AG09319 (cell line): ENCODE results near the gene ZNF646.

Source experiments
- DNase-seq: peaks from one replicate; pipeline ENCODE4 v3.0.0-alpha.2; 2010; ENCODE audit warnings: low read depth; ENCODE audit errors: extremely low read depth
- CTCF ChIP-seq: IDR thresholded peaks from 2 replicates; pipeline ENCODE4 v1.5.1; 2011; ENCODE audit warnings: low read depth, mild to moderate bottlenecking, inconsistent platforms, low read length, moderate library complexity

Gene ZNF646

DNA sequence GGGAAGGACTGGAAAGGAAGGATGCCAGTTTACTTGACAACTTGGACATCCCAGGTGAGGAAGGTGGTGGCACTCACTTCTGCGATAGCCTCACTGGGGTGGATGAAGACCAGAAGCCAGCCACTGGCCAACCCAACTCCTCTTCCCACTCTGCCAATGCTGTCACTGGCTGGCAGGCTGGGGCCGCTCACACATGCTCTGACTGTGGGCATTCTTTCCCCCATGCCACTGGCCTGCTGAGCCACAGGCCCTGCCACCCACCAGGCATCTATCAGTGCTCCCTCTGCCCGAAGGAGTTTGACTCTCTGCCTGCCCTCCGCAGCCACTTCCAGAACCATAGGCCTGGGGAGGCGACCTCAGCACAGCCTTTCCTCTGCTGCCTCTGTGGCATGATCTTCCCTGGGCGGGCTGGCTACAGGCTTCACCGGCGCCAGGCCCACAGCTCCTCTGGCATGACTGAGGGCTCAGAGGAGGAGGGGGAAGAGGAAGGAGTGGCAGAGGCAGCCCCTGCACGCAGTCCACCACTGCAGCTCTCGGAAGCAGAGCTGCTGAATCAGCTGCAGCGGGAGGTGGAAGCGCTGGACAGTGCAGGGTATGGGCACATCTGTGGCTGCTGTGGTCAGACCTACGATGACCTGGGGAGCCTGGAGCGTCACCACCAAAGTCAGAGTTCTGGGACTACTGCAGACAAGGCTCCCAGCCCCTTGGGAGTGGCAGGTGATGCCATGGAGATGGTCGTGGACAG lies 4.5 kb downstream of the ZNF646 start:
- no peak for DNase-seq
- no peak for TF ChIP-seq CTCF

- DNase-seq = no peak
- no peak for TF ChIP-seq CTCF
These were observed 5.2 kb downstream of the ZNF646 start for GRCh38 chr16:31079342-31079944.

DNA sequence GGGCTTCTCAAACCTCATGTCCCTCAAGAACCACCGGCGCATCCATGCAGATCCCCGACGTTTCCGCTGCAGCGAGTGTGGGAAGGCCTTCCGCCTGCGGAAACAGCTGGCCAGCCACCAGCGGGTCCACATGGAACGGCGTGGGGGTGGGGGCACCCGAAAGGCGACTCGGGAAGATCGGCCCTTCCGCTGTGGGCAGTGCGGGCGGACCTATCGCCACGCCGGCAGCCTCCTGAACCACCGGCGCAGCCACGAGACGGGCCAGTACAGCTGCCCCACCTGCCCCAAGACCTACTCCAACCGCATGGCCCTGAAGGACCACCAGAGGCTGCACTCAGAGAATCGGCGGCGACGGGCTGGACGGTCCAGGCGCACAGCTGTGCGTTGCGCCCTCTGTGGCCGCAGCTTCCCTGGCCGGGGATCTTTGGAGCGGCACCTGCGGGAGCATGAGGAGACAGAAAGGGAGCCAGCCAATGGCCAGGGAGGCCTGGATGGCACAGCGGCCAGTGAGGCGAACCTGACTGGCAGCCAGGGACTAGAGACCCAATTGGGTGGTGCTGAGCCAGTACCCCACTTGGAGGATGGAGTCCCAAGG lies 5.9 kb downstream of the ZNF646 start:
- no peak for TF ChIP-seq CTCF

GRCh38 chr16:31080756-31081419 lies 6.7 kb downstream of the ZNF646 start:
- no peak for TF ChIP-seq CTCF
- no peak for DNase-seq

More for the DNA sequence above, 5.9 kb downstream of the ZNF646 start:
- no peak for DNase-seq

- DNase-seq = no peak
- TF ChIP-seq CTCF = no peak
These were observed 7.5 kb downstream of the ZNF646 start for GRCh38 chr16:31081428-31082351.

GRCh38 chr16:31082368-31083045 lies 8.3 kb downstream of the ZNF646 start:
- no peak for DNase-seq

More at GRCh38 chr16:31082368-31083045, 8.3 kb downstream of the ZNF646 start:
- TF ChIP-seq CTCF = no peak
